ENCODE measurements around the gene PROM2. TPM values are rescaled to one million over a fixed set of nuclear protein-coding genes. Genes with fewer than 3 reads are reported as not detected.

Gene PROM2
- total RNA-seq, 4 donors from 2014 or later = 1.5 to 13.8 (median 7.1) TPM

GRCh38 chr2:95297639-95298395, 23.6 kb downstream of the PROM2 start:
- TF ChIP-seq, protein P1, sequence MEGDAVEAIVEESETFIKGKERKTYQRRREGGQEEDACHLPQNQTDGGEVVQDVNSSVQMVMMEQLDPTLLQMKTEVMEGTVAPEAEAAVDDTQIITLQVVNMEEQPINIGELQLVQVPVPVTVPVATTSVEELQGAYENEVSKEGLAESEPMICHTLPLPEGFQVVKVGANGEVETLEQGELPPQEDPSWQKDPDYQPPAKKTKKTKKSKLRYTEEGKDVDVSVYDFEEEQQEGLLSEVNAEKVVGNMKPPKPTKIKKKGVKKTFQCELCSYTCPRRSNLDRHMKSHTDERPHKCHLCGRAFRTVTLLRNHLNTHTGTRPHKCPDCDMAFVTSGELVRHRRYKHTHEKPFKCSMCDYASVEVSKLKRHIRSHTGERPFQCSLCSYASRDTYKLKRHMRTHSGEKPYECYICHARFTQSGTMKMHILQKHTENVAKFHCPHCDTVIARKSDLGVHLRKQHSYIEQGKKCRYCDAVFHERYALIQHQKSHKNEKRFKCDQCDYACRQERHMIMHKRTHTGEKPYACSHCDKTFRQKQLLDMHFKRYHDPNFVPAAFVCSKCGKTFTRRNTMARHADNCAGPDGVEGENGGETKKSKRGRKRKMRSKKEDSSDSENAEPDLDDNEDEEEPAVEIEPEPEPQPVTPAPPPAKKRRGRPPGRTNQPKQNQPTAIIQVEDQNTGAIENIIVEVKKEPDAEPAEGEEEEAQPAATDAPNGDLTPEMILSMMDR (IDR thresholded peaks at IDR 0.05) = no peak
- TF ChIP-seq POLR2A (IDR thresholded peaks at IDR 0.05) = no peak
- Histone ChIP-seq H3K4me3 (no peak overlapping the region), H3K27ac (no peak overlapping the region), H3K36me3 (no peaks in the 10 kb centered on the region), H3K4me1 (no peaks in the 10 kb centered on the region), H3K27me3 (no peaks in the 10 kb centered on the region), H3K9me3 (no peaks in the 10 kb centered on the region)
- intact Hi-C loops (cut with DNase I; ENCODE audit: low total_unique reads) = no loop called here
- DNase-seq = no peak

GRCh38 chr2:95298486-95299111, 24.4 kb downstream of the PROM2 start:
- Histone ChIP-seq H3K27ac (no peak overlapping the region), H3K9me3 (no peaks in the 10 kb centered on the region), H3K4me3 (no peak overlapping the region), H3K36me3 (no peaks in the 10 kb centered on the region), H3K27me3 (no peaks in the 10 kb centered on the region), H3K4me1 (no peaks in the 10 kb centered on the region)
- no peak for DNase-seq
- intact Hi-C loops (cut with DNase I; ENCODE audit: low total_unique reads) = no loop called here
- TF ChIP-seq POLR2A (IDR thresholded peaks at IDR 0.05) = no peak

GRCh38 chr2:95299961-95300360, 25.7 kb downstream of the PROM2 start:
- intact Hi-C loops (cut with DNase I; ENCODE audit: low total_unique reads) = no loop called here
- no peaks in the 10 kb centered on the region for H3K9me3 ChIP-seq
- H3K27ac ChIP-seq = no peak overlapping the region
- TF ChIP-seq, protein P1 (IDR thresholded peaks at IDR 0.05) = no peak
- no peak for TF ChIP-seq POLR2A (IDR thresholded peaks at IDR 0.05)
- H3K36me3 ChIP-seq = no peaks in the 10 kb centered on the region
- H3K4me1 ChIP-seq = no peaks in the 10 kb centered on the region
- DNase-seq = no peak
- no peaks in the 10 kb centered on the region for H3K27me3 ChIP-seq
- H3K4me3 ChIP-seq = no peak overlapping the region

- Histone ChIP-seq H3K36me3 (no peaks in the 10 kb centered on the region), H3K4me3 (no peak overlapping the region), H3K27me3 (no peaks in the 10 kb centered on the region), H3K4me1 (no peaks in the 10 kb centered on the region), H3K9me3 (no peaks in the 10 kb centered on the region), H3K27ac (no peak overlapping the region)
- intact Hi-C loops (cut with DNase I; ENCODE audit: low total_unique reads) = no loop called here
- DNase-seq = no peak
- no peak for TF ChIP-seq POLR2A (IDR thresholded peaks at IDR 0.05)
- TF ChIP-seq, protein P1 (IDR thresholded peaks at IDR 0.05) = no peak
Measured at GRCh38 chr2:95300450-95300849, 26.2 kb downstream of the PROM2 start.

- TF ChIP-seq, protein P1 (IDR thresholded peaks at IDR 0.05) = no peak
- TF ChIP-seq POLR2A (IDR thresholded peaks at IDR 0.05) = no peak
- Histone ChIP-seq H3K4me1 (no peaks in the 10 kb centered on the region), H3K9me3 (no peaks in the 10 kb centered on the region), H3K27me3 (no peaks in the 10 kb centered on the region), H3K36me3 (no peaks in the 10 kb centered on the region), H3K27ac (no peak overlapping the region), H3K4me3 (no peak overlapping the region)
- DNase-seq = no peak
- intact Hi-C loops (cut with DNase I; ENCODE audit: low total_unique reads) = no loop called here
Measured at GRCh38 chr2:95301186-95301585, 26.9 kb downstream of the PROM2 start.

Data from uterus (tissue), 4 donors.